Measurements from ENCODE around the gene PRELID3B.
A peak's percentile ranks its signal among the peaks of the same experiment; 100 is the strongest.

PRELID3B gene

GRCh38 chr20:59006864-59007664 is 35.5 kb downstream of the PRELID3B start, which contains the start of gene CTSZ:
Gene CTSZ, minus strand, starts transcription at chr20:59007254. Its CDS starts 126 bp downstream, at chr20:59007128.
- Histone ChIP-seq H2AK5ac (ENCODE audit: low read length, severe bottlenecking) (peak within 1 kb of the TSS; percentile 76), H3K18ac (ENCODE audit: low read depth in 1 of 2, low read length in 2 of 2) (peak within 1 kb of the TSS; percentile 34 to 81), H2BK120ac (ENCODE audit: low read depth, low read length) (peak within 1 kb of the TSS; percentile 83), H3K27ac (ENCODE audit: low read length, poor library complexity, severe bottlenecking) (no peak within 1 kb of the TSS), H3K23ac (ENCODE audit: low read length in 2 of 2) (no peak within 1 kb of the TSS), H3K14ac (ENCODE audit: low read length in 2 of 2) (peak within 1 kb of the TSS in 1 of 2 experiments; percentile 14), H3K36me3 (ENCODE audit: control insufficient read depth in 1 of 2, insufficient read depth in 2 of 2, low read depth in 1 of 2, low read length in 2 of 2) (peaks cover 12 to 30% of the 10 kb centered on the region in 2 experiments), H2BK5ac (ENCODE audit: low read depth, low read length, poor library complexity, severe bottlenecking) (no peak within 1 kb of the TSS), H4K8ac (ENCODE audit: low read length) (peak within 1 kb of the TSS; percentile 87), H2BK12ac (ENCODE audit: low read length in 2 of 2) (peak within 1 kb of the TSS; percentile 22 to 58), H3K9ac (ENCODE audit: low read length) (peak within 1 kb of the TSS; percentile 93), H3K4me2 (ENCODE audit: low read length, poor library complexity, severe bottlenecking) (peak within 1 kb of the TSS; percentile 62), H3K4me3 (ENCODE audit: insufficient read depth in 1 of 2, low read depth in 1 of 2, low read length in 2 of 2) (peak within 1 kb of the TSS; percentile 58 to 91), H3K79me1 (replicated peaks; ENCODE audit: low read length, poor library complexity, severe bottlenecking) (peaks cover 31% of the 10 kb centered on the region), H2BK15ac (ENCODE audit: low read depth, poor library complexity, severe bottlenecking) (peak within 1 kb of the TSS; percentile 85), H3K4ac (ENCODE audit: low read depth in 1 of 2, low read length in 2 of 2) (peak within 1 kb of the TSS; percentile 55 to 75), H2AFZ (ENCODE audit: low read depth, low read length) (peak within 1 kb of the TSS; percentile 92), H3K4me1 (ENCODE audit: control insufficient read depth, insufficient read depth, low read depth, low read length) (peaks cover 48% of the 10 kb centered on the region), H3K27me3 (ENCODE audit: control insufficient read depth in 1 of 2, insufficient read depth in 1 of 2, low read length in 2 of 2) (no peaks in the 10 kb centered on the region), H3K9me3 (ENCODE audit: control insufficient read depth, low read length) (no peaks in the 10 kb centered on the region), H4K91ac (ENCODE audit: low read length) (peak within 1 kb of the TSS; percentile 76)
- WGBS, result 9% methylated on average over 64 of the region's 82 CpGs
- peak; percentile 36 for DNase-seq

GRCh38 chr20:59006167-59006863 is 36.3 kb downstream of the PRELID3B start:
- Histone ChIP-seq H2BK120ac (ENCODE audit: low read depth, low read length) (peak overlapping the region; percentile 64), H2AFZ (ENCODE audit: low read depth, low read length) (peak overlapping the region; percentile 92), H2BK15ac (ENCODE audit: low read depth, poor library complexity, severe bottlenecking) (peak overlapping the region; percentile 85), H3K27me3 (ENCODE audit: control insufficient read depth in 1 of 2, insufficient read depth in 1 of 2, low read length in 2 of 2) (no peaks in the 10 kb centered on the region), H3K4me1 (ENCODE audit: control insufficient read depth, insufficient read depth, low read depth, low read length) (peaks cover 45% of the 10 kb centered on the region), H3K4me2 (ENCODE audit: low read length, poor library complexity, severe bottlenecking) (peak overlapping the region; percentile 62), H3K14ac (ENCODE audit: low read length in 2 of 2) (peak overlapping the region in 1 of 2 experiments; percentile 14), H3K36me3 (ENCODE audit: control insufficient read depth in 1 of 2, insufficient read depth in 2 of 2, low read depth in 1 of 2, low read length in 2 of 2) (peaks cover 18 to 37% of the 10 kb centered on the region in 2 experiments), H3K18ac (ENCODE audit: low read depth in 1 of 2, low read length in 2 of 2) (peak overlapping the region; percentile 34 to 81), H3K27ac (ENCODE audit: low read length, poor library complexity, severe bottlenecking) (no peak overlapping the region), H4K91ac (ENCODE audit: low read length) (peak overlapping the region; percentile 76), H3K4me3 (ENCODE audit: insufficient read depth in 1 of 2, low read depth in 1 of 2, low read length in 2 of 2) (peak overlapping the region; percentile 58 to 91), H2BK12ac (ENCODE audit: low read length in 2 of 2) (peak overlapping the region; percentile 3 to 58), H4K8ac (ENCODE audit: low read length) (peak overlapping the region; percentile 87), H3K23ac (ENCODE audit: low read length in 2 of 2) (no peak overlapping the region), H2BK5ac (ENCODE audit: low read depth, low read length, poor library complexity, severe bottlenecking) (no peak overlapping the region), H2AK5ac (ENCODE audit: low read length, severe bottlenecking) (peak overlapping the region; percentile 60), H3K4ac (ENCODE audit: low read depth in 1 of 2, low read length in 2 of 2) (peak overlapping the region; percentile 55 to 75), H3K79me1 (replicated peaks; ENCODE audit: low read length, poor library complexity, severe bottlenecking) (peaks cover 34% of the 10 kb centered on the region), H3K9ac (ENCODE audit: low read length) (peak overlapping the region; percentile 93), H3K9me3 (ENCODE audit: control insufficient read depth, low read length) (no peaks in the 10 kb centered on the region)
- WGBS, result 75% methylated on average over 29 of the region's 29 CpGs
- DNase-seq, result no peak

DNA sequence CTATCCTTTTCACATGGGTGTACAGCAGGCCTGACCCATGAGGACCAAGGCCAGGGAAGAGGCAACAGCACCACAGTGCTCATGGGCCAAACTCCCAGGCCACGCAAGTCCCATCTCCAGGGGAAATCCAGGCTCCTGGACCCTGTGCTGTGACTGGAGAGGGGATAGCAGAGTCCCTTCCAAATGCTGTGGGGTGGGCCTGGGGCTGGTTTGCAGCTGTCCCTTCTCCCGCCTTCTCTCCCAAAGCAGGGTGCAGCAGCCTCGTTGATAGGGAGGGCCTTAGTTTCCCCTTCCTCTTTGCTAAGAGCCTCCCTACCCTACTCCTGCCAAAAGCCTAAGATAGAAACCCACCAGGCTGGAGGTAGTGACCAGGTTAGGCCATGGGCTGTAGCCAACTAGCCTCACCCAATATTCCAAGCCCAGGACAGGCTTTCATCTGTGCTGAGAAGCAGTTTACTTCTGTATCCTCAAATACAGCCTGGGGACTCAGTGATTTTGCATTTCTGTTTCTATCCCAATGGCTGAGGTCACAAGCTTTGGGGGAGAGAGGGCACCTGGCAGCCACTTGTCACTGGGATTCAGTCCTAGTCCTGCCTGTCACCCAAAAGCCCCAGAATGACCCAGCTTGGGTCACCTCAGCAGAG is 36.9 kb downstream of the PRELID3B start:
- H3K4ac ChIP-seq (ENCODE audit: low read depth in 1 of 2, low read length in 2 of 2), result no peak overlapping the region
- no peak overlapping the region for H2BK12ac ChIP-seq (ENCODE audit: low read length in 2 of 2)
- peaks cover 39% of the 10 kb centered on the region for H3K4me1 ChIP-seq (ENCODE audit: control insufficient read depth, insufficient read depth, low read depth, low read length)
- H2BK15ac ChIP-seq (ENCODE audit: low read depth, poor library complexity, severe bottlenecking), result no peak overlapping the region
- DNase-seq, result no peak
- H4K8ac ChIP-seq (ENCODE audit: low read length), result peak overlapping the region; percentile 7
- no peak overlapping the region for H3K23ac ChIP-seq (ENCODE audit: low read length in 2 of 2)
- no peak overlapping the region for H3K27ac ChIP-seq (ENCODE audit: low read length, poor library complexity, severe bottlenecking)
- H3K79me1 ChIP-seq (replicated peaks; ENCODE audit: low read length, poor library complexity, severe bottlenecking), result peaks cover 35% of the 10 kb centered on the region
- peaks cover 23 to 43% of the 10 kb centered on the region in 2 experiments for H3K36me3 ChIP-seq (ENCODE audit: control insufficient read depth in 1 of 2, insufficient read depth in 2 of 2, low read depth in 1 of 2, low read length in 2 of 2)
- no peak overlapping the region for H2BK120ac ChIP-seq (ENCODE audit: low read depth, low read length)
- no peak overlapping the region for H2AFZ ChIP-seq (ENCODE audit: low read depth, low read length)
- no peaks in the 10 kb centered on the region for H3K9me3 ChIP-seq (ENCODE audit: control insufficient read depth, low read length)
- WGBS, result 97% methylated on average over 3 of the region's 3 CpGs
- peak overlapping the region in 1 of 2 experiments; percentile 91 for H3K4me3 ChIP-seq (ENCODE audit: insufficient read depth in 1 of 2, low read depth in 1 of 2, low read length in 2 of 2)
- no peaks in the 10 kb centered on the region for H3K27me3 ChIP-seq (ENCODE audit: control insufficient read depth in 1 of 2, insufficient read depth in 1 of 2, low read length in 2 of 2)
- H3K9ac ChIP-seq (ENCODE audit: low read length), result peak overlapping the region; percentile 93
- no peak overlapping the region for H2BK5ac ChIP-seq (ENCODE audit: low read depth, low read length, poor library complexity, severe bottlenecking)
- no peak overlapping the region for H3K14ac ChIP-seq (ENCODE audit: low read length in 2 of 2)
- H3K4me2 ChIP-seq (ENCODE audit: low read length, poor library complexity, severe bottlenecking), result peak overlapping the region; percentile 62
- H3K18ac ChIP-seq (ENCODE audit: low read depth in 1 of 2, low read length in 2 of 2), result no peak overlapping the region
- H2AK5ac ChIP-seq (ENCODE audit: low read length, severe bottlenecking), result peak overlapping the region; percentile 27
- H4K91ac ChIP-seq (ENCODE audit: low read length), result no peak overlapping the region
